GM21576 (cell line): ENCODE measurements around the gene APPL2.
"Not testable (repeated sequence)": the region's sequence is repeated elsewhere in the genome, so short reads cannot be mapped to it uniquely, and the experiment has no call there.

ENCODE experiments used
- ATAC-seq: cut with Tn5 transposase; IDR thresholded peaks from one replicate; pipeline ENCODE4 v1.9.1; 2021; ENCODE audit warnings: mild to moderate bottlenecking, moderate library complexity; ENCODE audit not compliant: unreplicated experiment

APPL2 gene

GRCh38 chr12:105257321-105257728 is 21.4 kb upstream of the APPL2 start:
- no peak for ATAC-seq

GRCh38 chr12:105256921-105257320 is 20.9 kb upstream of the APPL2 start:
- ATAC-seq: no peak

GRCh38 chr12:105256431-105256830 is 20.5 kb upstream of the APPL2 start:
- ATAC-seq: not testable (repeated sequence)

- no peak for ATAC-seq
Measured at GRCh38 chr12:105256011-105256410, 20.0 kb upstream of the APPL2 start.

GRCh38 chr12:105253866-105254513 is 18.0 kb upstream of the APPL2 start:
- no peak for ATAC-seq

- ATAC-seq: no peak
Measured at GRCh38 chr12:105252901-105253300, 16.9 kb upstream of the APPL2 start.

- not testable (repeated sequence) for ATAC-seq
Measured at GRCh38 chr12:105245776-105246427, 9.9 kb upstream of the APPL2 start.

- no peak for ATAC-seq
Measured at GRCh38 chr12:105245291-105245690, 9.3 kb upstream of the APPL2 start.

- no peak for ATAC-seq
Measured at GRCh38 chr12:105240228-105240627, 4.3 kb upstream of the APPL2 start.

- no peak for ATAC-seq
Measured at GRCh38 chr12:105239304-105239703, 3.3 kb upstream of the APPL2 start.

- ATAC-seq: no peak
Measured at GRCh38 chr12:105237666-105238065, 1.7 kb upstream of the APPL2 start.

- ATAC-seq: no peak
Measured at GRCh38 chr12:105235281-105235731, 668 bp downstream of the APPL2 start.

- no peak for ATAC-seq
Measured at GRCh38 chr12:105234197-105234596, 1.8 kb downstream of the APPL2 start.

GRCh38 chr12:105233041-105233905 is 2.7 kb downstream of the APPL2 start:
- no peak for ATAC-seq

GRCh38 chr12:105231396-105231795 is 4.6 kb downstream of the APPL2 start:
- no peak for ATAC-seq

GRCh38 chr12:105229371-105229770 is 6.6 kb downstream of the APPL2 start:
- ATAC-seq: no peak

GRCh38 chr12:105228966-105229365 is 7.0 kb downstream of the APPL2 start:
- no peak for ATAC-seq

GRCh38 chr12:105228494-105228893 is 7.5 kb downstream of the APPL2 start:
- ATAC-seq: no peak

- ATAC-seq: no peak
Measured at GRCh38 chr12:105227879-105228278, 8.1 kb downstream of the APPL2 start.

- no peak for ATAC-seq
Measured at GRCh38 chr12:105226219-105226618, 9.8 kb downstream of the APPL2 start.

- no peak for ATAC-seq
Measured at GRCh38 chr12:105225505-105226015, 10.4 kb downstream of the APPL2 start.
